GM12874 (cell line): ENCODE data around the gene CCNC.

Experiments
- TF ChIP-seq, protein P1 (sequence below): IDR thresholded peaks from 2 replicates; pipeline ENCODE4 v1.5.1; 2011; ENCODE audit warnings: low read depth, mild to moderate bottlenecking, control low read depth, low read length, moderate library complexity; ENCODE audit not compliant: insufficient read depth

Gene CCNC

DNA sequence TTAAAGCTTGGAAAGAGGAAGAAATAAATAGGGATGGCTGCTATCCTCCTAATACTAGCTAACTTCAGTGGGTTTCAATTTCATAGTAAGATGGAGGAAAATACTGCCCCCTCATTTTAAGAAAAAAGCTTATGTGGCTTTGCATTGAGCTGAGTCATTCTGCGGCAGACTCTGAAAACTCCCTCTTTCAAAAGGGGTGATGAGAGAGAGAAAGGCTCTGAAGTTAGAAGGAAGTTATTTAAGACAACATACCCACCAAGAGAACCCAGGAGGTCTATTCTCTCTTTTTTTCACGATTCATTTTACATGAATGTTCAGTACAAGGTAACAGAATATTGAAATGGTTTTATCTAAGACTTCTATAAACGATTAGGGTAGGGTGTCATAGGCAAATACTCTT is 42.7 kb upstream of the CCNC start:
- TF ChIP-seq, protein P1, sequence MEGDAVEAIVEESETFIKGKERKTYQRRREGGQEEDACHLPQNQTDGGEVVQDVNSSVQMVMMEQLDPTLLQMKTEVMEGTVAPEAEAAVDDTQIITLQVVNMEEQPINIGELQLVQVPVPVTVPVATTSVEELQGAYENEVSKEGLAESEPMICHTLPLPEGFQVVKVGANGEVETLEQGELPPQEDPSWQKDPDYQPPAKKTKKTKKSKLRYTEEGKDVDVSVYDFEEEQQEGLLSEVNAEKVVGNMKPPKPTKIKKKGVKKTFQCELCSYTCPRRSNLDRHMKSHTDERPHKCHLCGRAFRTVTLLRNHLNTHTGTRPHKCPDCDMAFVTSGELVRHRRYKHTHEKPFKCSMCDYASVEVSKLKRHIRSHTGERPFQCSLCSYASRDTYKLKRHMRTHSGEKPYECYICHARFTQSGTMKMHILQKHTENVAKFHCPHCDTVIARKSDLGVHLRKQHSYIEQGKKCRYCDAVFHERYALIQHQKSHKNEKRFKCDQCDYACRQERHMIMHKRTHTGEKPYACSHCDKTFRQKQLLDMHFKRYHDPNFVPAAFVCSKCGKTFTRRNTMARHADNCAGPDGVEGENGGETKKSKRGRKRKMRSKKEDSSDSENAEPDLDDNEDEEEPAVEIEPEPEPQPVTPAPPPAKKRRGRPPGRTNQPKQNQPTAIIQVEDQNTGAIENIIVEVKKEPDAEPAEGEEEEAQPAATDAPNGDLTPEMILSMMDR = no peak

DNA sequence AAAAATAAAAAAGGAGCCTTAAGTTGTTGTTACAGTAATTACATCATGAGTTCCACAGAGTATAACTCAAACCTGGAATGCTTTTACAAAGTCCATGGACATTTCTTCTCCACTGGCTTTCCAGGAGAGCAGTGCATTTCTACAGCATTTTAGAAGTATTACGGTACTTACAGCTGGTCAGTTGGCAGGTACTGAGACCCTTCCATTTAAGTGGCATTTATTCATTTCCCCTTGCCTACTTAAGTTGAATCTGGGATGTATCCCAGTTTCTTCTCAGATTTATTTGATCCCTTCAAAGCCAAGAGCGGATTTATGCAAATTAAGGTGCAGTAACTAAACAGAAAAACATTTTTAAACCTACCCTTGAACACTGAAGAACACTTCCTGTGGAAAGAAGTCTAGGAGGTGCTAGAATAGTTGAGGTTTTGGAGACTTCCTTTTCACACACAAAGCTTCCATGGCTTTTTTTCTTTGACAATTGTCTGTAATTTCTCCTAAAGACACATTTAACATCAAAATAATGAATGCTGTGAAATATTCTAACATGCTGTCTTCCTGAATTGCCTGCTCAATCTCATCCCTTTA is 41.5 kb upstream of the CCNC start:
- TF ChIP-seq, protein P1 = no peak

DNA sequence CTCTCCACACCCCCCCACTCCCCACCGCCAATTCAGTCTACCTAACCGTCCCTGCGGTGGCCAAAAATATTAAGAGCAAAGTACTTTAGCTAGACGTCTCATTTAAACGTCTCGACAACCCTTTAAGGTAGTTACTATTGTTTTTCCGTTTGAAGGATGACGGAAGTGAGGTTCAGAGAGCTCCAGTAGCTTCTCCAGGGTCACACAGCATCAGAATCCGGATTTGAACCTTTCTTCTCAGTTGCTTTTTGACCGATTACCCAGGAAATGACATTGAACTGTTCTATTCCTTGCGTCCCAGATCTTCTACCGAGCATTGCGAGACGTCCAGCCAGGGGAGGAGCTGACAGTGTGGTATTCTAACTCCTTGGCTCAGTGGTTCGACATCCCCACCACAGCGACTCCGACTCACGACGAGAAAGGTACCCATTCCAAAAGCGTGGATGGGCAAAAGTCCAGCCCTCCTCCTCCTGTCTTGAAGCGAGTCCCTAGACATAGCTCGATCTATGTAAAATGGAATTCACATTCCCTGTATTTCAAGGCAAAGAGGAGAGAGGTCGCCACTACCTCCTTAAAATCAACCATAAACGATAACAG is 40.5 kb upstream of the CCNC start:
- TF ChIP-seq, protein P1 = no peak

DNA sequence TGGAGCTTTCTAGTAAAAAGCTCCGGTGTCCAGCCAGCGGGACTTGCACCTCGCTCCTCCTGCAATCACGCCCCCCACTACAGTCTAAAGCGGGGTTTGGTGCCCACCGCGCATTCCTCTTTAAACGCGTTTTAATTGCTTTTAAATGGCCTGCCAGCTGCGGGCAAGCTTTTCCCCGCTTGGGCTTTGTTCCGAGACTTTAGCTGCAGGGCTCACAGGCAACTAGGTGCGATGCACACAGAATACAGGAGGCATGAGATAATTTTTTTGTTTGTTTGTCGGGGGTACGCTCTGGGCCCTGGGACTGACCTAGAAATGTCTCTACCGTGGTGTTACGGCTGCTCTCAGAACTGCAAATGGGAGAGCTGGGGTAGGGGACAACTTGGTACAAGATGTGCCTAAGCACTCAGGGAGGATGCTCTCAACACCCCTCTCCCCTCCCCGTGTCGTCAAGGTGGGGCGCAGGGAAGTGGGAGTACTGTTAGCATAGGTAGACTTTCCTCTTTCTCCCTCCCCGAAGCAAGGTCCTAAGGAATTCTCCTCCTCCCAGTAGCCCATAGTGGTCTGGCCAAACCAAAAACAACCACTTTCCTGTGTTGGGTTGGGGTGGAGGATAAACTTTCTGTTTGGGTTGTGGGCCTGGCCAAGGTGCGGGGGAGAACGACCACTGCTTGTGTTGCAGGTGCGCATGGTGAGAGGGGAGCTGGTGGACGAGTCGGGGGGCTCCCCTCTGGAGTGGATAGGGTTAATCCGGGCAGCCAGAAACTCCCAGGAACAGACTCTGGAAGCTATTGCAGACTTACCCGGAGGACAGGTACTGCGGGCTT is 39.8 kb upstream of the CCNC start:
- TF ChIP-seq, protein P1 = no peak

DNA sequence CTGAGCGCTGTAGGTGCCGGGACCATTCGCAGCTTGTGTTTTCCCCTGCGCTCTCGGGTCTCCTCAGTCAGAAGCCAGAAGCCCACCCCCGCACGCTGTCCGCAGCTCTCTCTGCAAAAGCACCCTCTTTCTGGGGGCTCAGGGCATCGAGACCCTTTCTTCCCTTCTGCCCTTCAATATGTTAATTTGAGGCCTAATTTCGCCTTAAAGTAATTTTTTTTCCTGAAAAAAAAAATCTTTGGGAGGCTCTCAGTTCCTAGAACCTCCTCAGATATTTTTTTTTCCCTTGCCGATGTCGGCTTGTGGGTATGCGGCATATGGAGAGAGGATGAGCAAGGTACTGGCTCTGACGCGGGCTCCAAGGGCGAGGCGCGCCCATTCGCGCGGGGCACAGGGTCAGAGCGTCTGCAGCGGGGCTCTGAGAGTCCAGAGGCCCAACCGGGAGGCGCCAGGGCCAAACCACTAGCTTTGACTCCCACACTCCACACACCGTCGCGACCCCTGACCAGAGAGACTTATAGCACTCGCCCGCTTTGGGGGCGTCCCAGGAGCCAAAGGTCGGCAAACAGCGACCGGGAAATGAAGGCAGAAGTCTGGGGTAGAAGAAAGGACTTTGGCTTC is 39.1 kb upstream of the CCNC start:
- TF ChIP-seq, protein P1 = no peak

DNA sequence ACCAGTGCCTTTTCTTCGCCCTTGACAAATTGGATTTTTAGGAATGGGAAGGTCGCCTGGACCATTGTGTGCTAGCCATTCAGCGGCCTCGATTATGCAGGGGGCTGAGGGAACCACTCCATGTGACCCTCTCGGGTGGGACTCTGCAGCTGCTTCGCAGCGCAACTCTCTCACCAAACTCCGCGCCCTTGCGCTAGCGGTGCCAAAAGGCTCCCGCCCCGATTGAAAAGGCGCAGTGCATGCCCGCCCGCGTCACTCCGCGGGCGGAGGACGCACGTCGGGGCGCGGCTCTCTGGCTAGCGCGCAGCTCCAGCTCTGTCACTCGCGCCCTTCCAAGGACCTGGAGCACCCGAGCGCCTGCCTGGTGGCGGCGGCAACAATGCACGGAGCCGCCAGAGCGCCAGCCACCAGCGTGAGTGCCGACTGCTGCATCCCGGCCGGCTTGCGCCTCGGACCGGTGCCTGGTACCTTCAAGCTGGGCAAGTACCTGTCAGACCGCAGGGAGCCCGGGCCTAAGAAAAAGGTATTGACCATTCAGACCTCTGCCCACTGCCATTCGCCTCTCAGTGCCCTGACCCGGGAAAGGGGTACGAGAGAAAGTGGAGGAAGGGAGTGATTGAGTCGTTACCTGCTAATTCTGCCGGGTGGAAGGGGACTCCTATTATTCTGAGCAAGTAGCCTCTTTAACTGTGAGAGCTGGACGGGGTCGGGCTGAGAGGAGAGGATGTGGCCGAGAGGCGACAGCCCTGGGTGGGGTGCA is 38.4 kb upstream of the CCNC start, which contains the start of gene PRDM13:
TSS of gene PRDM13 (plus strand) at position 178 of the 760 bp plus-strand sequence. CDS start at position 380, 202 bp downstream.
- TF ChIP-seq, protein P1 = no peak
